HG02885 (cell line): ENCODE measurements around the gene FOXL2NB.
"Not testable (repeated sequence)": the region's sequence is repeated elsewhere in the genome, so short reads cannot be mapped to it uniquely, and the experiment has no call there.

Experiments
- ATAC-seq: cut with Tn5 transposase; IDR thresholded peaks from one replicate; pipeline ENCODE4 v1.9.1; 2021; ENCODE audit warnings: mild to moderate bottlenecking; ENCODE audit not compliant: unreplicated experiment, poor library complexity

Gene FOXL2NB

GRCh38 chr3:138946663-138947494 is at the start of gene FOXL2NB, which contains the start of gene FOXL2:
FOXL2NB (plus strand) TSS chr3:138947217; CDS start chr3:138947365, 148 bp downstream.
FOXL2 (minus strand) TSS chr3:138947137; CDS start chr3:138946722, 415 bp downstream.
- ATAC-seq, result no peak

GRCh38 chr3:138898301-138898700 is 48.7 kb upstream of the FOXL2NB start:
- no peak for ATAC-seq

- ATAC-seq, result no peak
These were observed 48.3 kb upstream of the FOXL2NB start for GRCh38 chr3:138898708-138899107.

GRCh38 chr3:138899351-138899991 is 47.5 kb upstream of the FOXL2NB start:
- no peak for ATAC-seq

GRCh38 chr3:138901567-138901966 is 45.5 kb upstream of the FOXL2NB start:
- ATAC-seq, result no peak

DNA sequence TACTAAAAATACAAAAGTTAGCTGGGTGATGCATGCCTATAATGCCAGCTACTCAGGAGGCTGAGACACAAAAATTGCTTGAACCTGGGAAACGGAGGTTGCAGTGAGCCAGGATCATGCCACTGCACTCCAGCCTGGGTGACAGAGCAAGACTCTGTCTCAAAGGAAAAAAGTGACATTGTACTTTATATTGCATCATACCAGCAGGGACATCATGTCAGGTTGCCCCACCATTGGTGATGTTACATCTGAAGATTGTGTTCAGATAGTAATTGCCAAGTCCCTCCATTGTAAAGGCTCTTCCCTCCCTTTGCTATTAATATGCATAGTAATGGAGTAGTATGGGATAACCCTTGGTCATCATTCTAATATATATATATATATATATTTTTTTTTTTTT is 44.8 kb upstream of the FOXL2NB start:
- no peak for ATAC-seq

- ATAC-seq, result no peak
These were observed 39.5 kb upstream of the FOXL2NB start for GRCh38 chr3:138907539-138907938.

DNA sequence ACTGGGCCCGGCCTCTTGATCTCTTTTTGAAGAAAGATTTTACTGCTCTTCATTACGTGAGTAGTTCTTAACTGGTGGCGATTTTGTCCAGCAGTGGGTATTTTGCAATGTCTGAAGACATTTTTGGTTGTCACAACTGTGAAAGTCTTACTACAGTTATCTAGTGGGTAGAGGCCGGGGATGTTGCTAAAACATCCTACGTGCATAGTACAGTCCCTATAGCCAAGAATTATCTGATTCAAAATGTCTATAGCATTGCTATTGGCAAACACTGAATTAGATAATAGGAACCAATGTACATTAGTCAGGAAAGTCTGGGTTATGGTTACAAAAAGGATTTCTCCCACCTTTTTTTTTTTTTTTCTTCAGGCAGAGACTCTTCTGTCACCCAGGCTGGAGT is 38.2 kb upstream of the FOXL2NB start:
- ATAC-seq, result no peak

- no peak for ATAC-seq
These were observed 37.1 kb upstream of the FOXL2NB start for GRCh38 chr3:138909904-138910303.

DNA sequence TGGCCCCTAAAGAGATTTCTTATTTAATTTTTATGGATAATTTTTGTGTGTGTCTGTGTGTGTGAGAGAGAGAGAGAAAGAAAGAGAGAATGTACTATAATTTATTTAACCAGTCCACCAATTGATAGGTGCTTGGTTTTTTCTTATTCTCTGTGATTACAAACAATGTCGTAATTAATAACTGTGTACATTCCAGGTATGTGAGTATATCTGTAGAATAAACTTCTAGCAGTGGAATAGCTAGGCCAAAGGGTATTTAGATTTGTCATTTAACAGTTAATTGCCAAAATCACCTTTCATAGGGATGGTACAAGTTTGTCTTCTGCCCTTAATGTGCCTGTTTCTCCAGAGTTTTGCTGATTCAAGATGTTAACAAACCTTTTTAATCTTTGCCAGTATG is 35.4 kb upstream of the FOXL2NB start:
- no peak for ATAC-seq

GRCh38 chr3:138912237-138912636 is 34.8 kb upstream of the FOXL2NB start:
- no peak for ATAC-seq

DNA sequence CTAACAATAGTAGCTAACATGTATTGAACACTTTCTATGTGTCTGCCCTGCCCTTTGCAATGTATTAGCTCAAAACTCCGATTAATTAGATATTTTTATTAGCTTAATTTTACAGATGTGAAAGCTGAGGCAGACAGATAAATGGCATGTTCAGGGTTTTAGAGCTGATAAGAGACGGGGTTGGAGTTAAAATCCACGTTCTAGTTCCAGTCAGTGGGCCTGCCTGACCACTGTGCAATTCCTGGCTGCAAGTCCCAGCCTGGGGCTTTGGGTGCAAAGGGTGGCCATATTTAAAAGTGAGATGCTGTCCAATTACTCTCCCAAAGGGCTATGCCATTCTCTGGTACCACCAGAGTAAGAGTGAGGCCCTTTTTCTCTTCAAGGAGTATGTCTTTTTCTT is 33.3 kb upstream of the FOXL2NB start:
- ATAC-seq, result no peak

DNA sequence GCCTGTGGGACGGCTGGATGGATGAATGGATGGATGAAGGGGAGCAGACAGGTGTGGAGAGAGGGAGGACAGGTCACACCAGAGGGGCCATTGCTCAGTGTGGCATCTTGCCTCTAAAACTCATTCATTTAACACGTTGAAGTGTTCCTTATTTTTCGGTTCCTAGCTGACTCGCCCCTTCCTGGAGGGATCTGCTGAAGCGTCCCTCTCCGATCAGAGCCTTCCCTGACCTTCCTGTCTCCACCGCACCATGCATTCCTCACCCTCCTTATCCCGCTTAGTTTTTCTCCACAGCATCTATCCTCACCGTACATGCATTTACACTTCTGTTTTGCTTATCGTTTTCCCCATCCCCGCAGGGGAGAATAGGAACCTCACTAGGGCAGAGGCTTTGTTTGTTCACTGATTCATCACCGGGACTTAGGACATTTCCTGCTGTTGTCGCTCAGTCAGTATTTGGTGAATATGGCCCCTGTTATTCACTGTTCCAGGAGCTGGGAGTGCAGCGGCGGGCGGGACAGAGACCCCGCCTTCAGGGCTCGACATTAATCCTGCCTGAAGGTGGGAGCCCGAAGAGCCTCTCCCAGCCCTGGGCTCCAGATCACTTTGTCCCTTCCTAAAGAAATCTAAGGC is 32.0 kb upstream of the FOXL2NB start:
- ATAC-seq, result peak; percentile 20

- peak; percentile 82 for ATAC-seq
These were observed 31.2 kb upstream of the FOXL2NB start for GRCh38 chr3:138915503-138916498.

GRCh38 chr3:138916824-138917223 is 30.2 kb upstream of the FOXL2NB start:
- ATAC-seq, result no peak

DNA sequence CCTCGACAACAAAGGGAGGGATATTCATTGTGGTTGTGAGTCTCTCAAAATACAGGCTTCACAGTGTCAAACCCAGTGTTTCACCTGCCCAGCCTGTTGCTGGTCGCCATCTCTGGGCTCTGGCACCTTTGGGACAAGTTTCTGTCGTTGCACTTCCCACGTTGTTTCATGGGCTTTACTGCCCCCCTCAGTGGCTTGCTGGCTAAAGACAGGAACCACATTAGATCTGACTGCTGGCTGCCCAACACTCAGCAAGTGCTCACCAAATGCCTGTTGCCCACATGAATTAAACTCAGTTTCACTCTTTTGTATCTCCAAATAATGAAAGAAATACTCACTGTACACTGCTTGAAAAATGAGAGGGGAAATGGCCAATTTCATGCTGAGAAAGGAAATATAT is 27.7 kb upstream of the FOXL2NB start:
- ATAC-seq, result no peak

- no peak for ATAC-seq
These were observed 25.4 kb upstream of the FOXL2NB start for GRCh38 chr3:138921316-138922292.

DNA sequence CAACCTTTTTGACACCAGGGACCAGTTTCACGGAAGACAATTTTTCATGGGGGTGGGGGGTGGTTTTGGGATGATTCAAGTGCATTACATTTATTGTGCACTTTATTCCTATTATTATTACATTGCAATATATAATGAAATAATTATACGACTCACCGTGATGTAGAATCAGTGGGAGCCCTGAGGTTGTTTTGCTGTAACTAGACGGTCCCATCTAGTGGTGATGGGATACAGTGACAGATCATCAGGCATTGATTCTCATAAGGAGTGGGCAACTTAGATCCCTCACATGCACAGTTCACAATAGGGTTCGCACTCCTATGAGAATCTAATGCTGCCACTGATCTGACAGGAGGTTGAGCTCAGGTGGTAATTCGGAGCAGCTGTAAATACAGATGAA is 24.6 kb upstream of the FOXL2NB start:
- not testable (repeated sequence) for ATAC-seq

DNA sequence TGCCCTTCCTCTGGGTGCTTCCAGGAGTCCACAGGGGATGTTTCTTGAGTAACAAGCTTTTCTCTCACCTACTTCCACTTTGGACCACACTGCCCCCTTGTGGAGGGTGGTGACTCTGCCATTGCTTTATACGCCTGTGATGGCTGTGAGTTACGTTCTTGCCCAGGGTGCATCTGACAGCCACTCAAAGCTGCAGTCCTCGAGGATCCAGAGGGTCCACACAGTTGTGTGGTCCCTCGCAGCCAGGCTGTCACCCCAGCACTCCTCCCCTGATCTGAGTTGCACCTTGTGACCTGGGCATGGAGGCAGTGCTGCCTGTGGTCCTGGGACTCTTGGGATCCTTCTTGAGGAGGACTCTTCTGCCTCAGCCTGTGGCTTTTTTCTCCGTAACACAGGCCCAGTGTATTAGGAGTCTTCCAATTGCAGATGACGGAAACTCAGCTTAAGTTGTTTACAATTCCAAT is 23.5 kb upstream of the FOXL2NB start:
- ATAC-seq, result peak; percentile 83
